NCI-H524 (cell line): ENCODE data around the gene EIF3D.

Experiments used
- DNase-seq, 2 experiments: peaks; one replicate each; lab custom pipeline; 2025; lab: John Stamatoyannopoulos, UW

EIF3D gene

GRCh38 chr22:36507518-36508010 is 21.4 kb downstream of the EIF3D start:
- no peak for DNase-seq

- DNase-seq, result peak; percentile 61 to 90
Observed at GRCh38 chr22:36506637-36507517, 22.1 kb downstream of the EIF3D start, which contains the start of gene FOXRED2. FOXRED2 (minus strand) TSS chr22:36507040; CDS start chr22:36506422, 618 bp downstream.

GRCh38 chr22:36505998-36506635 is 22.8 kb downstream of the EIF3D start:
- no peak for DNase-seq

- DNase-seq, result peak in 1 of 2 experiments; percentile 19
Observed at GRCh38 chr22:36497910-36498665, 30.9 kb downstream of the EIF3D start.

- no peak for DNase-seq
Observed at GRCh38 chr22:36493690-36494110, 35.3 kb downstream of the EIF3D start.

- DNase-seq, result peak in 1 of 2 experiments; percentile 15
Observed at GRCh38 chr22:36492109-36492508, 36.9 kb downstream of the EIF3D start.

- DNase-seq, result no peak
Observed at GRCh38 chr22:36491155-36491554, 37.8 kb downstream of the EIF3D start.

- DNase-seq, result peak; percentile 40 to 60
Observed at GRCh38 chr22:36486619-36487384, 42.2 kb downstream of the EIF3D start.

GRCh38 chr22:36481393-36482168 is 47.4 kb downstream of the EIF3D start, which contains the start of gene TXN2:
TXN2 (minus strand) TSS chr22:36481640; CDS start chr22:36480837, 803 bp downstream.
- peak; percentile 95 to 98 for DNase-seq

GRCh38 chr22:36480941-36481392 is 48.0 kb downstream of the EIF3D start:
- no peak for DNase-seq

GRCh38 chr22:36478966-36479365 is 50.0 kb downstream of the EIF3D start:
- DNase-seq, result no peak

GRCh38 chr22:36475341-36475740 is 53.6 kb downstream of the EIF3D start:
- no peak for DNase-seq

GRCh38 chr22:36472689-36473088 is 56.3 kb downstream of the EIF3D start:
- no peak for DNase-seq

- no peak for DNase-seq
Observed at GRCh38 chr22:36471341-36471821, 57.6 kb downstream of the EIF3D start.

- no peak for DNase-seq
Observed at GRCh38 chr22:36470994-36471331, 58.0 kb downstream of the EIF3D start.

GRCh38 chr22:36470162-36470993 is 58.6 kb downstream of the EIF3D start:
- DNase-seq, result peak; percentile 47 to 75

- no peak for DNase-seq
Observed at GRCh38 chr22:36469094-36469710, 59.8 kb downstream of the EIF3D start.

GRCh38 chr22:36467946-36468345 is 61.0 kb downstream of the EIF3D start:
- no peak for DNase-seq
